Measurements from ENCODE around the gene CASP5.

Gene CASP5

GRCh38 chr11:104968355-104968855 is 54.6 kb downstream of the CASP5 start, which contains the start of gene CASP4:
Gene CASP4, minus strand, starts transcription at chr11:104968574. Its CDS starts 49 bp downstream, at chr11:104968525.
- H3K4me1 ChIP-seq (ENCODE audit: control insufficient read depth, low read length) = no peaks in the 10 kb centered on the region
- H3F3A ChIP-seq (ENCODE audit: control insufficient read depth, insufficient read depth) = no peaks in the 10 kb centered on the region
- no peaks in the 10 kb centered on the region for H3K9me3 ChIP-seq (ENCODE audit: control insufficient read depth, insufficient read depth, low read length)
- H3K4me2 ChIP-seq (ENCODE audit: low read length) = peak within 1 kb of the TSS; percentile 61
- H3K27ac ChIP-seq (ENCODE audit: low read depth, low read length) = no peak within 1 kb of the TSS
- H3K36me3 ChIP-seq (ENCODE audit: control insufficient read depth, low read length) = no peaks in the 10 kb centered on the region
- no peaks in the 10 kb centered on the region for H4K20me1 ChIP-seq (ENCODE audit: control insufficient read depth, insufficient read depth, low read depth, low read length)
- no peaks in the 10 kb centered on the region for H3K27me3 ChIP-seq (ENCODE audit: control insufficient read depth, low read length)
- no peaks in the 10 kb centered on the region for H3K79me2 ChIP-seq (ENCODE audit: control insufficient read depth, low read length)
- TF ChIP-seq EZH2phosphoT487 (IDR thresholded peaks at IDR 0.05; ENCODE audit: borderline replicate concordance, low read length) (no peak), CTCF (IDR thresholded peaks at IDR 0.05; ENCODE audit: low read depth, low read length, poor library complexity, severe bottlenecking) (no peak)
- H3K4me3 ChIP-seq (ENCODE audit: low read length) = peak within 1 kb of the TSS; percentile 60
- no peaks in the 10 kb centered on the region for H3K9me2 ChIP-seq (replicated peaks; ENCODE audit: control insufficient read depth, low read length)

- no peaks in the 10 kb centered on the region for H4K20me1 ChIP-seq (ENCODE audit: control insufficient read depth, insufficient read depth, low read depth, low read length)
- H3K9me2 ChIP-seq (replicated peaks; ENCODE audit: control insufficient read depth, low read length) = no peaks in the 10 kb centered on the region
- peak overlapping the region; percentile 61 for H3K4me2 ChIP-seq (ENCODE audit: low read length)
- no peak overlapping the region for H3K27ac ChIP-seq (ENCODE audit: low read depth, low read length)
- no peaks in the 10 kb centered on the region for H3K9me3 ChIP-seq (ENCODE audit: control insufficient read depth, insufficient read depth, low read length)
- no peak for TF ChIP-seq EZH2phosphoT487 (IDR thresholded peaks at IDR 0.05; ENCODE audit: borderline replicate concordance, low read length)
- TF ChIP-seq CTCF (IDR thresholded peaks at IDR 0.05; ENCODE audit: low read depth, low read length, poor library complexity, severe bottlenecking) = no peak
- peak overlapping the region; percentile 60 for H3K4me3 ChIP-seq (ENCODE audit: low read length)
- H3K4me1 ChIP-seq (ENCODE audit: control insufficient read depth, low read length) = no peaks in the 10 kb centered on the region
- H3K27me3 ChIP-seq (ENCODE audit: control insufficient read depth, low read length) = no peaks in the 10 kb centered on the region
- H3K79me2 ChIP-seq (ENCODE audit: control insufficient read depth, low read length) = no peaks in the 10 kb centered on the region
- H3F3A ChIP-seq (ENCODE audit: control insufficient read depth, insufficient read depth) = no peaks in the 10 kb centered on the region
- no peaks in the 10 kb centered on the region for H3K36me3 ChIP-seq (ENCODE audit: control insufficient read depth, low read length)
These were observed 55.2 kb downstream of the CASP5 start for GRCh38 chr11:104967534-104968354.

- Histone ChIP-seq H3K9me3 (ENCODE audit: control insufficient read depth, insufficient read depth, low read length) (no peaks in the 10 kb centered on the region), H3K27ac (ENCODE audit: low read depth, low read length) (no peak overlapping the region), H3K27me3 (ENCODE audit: control insufficient read depth, low read length) (no peaks in the 10 kb centered on the region), H4K20me1 (ENCODE audit: control insufficient read depth, insufficient read depth, low read depth, low read length) (no peaks in the 10 kb centered on the region), H3K9me2 (replicated peaks; ENCODE audit: control insufficient read depth, low read length) (no peaks in the 10 kb centered on the region), H3K36me3 (ENCODE audit: control insufficient read depth, low read length) (no peaks in the 10 kb centered on the region), H3K4me2 (ENCODE audit: low read length) (no peak overlapping the region), H3K4me3 (ENCODE audit: low read length) (no peak overlapping the region), H3K79me2 (ENCODE audit: control insufficient read depth, low read length) (no peaks in the 10 kb centered on the region), H3K4me1 (ENCODE audit: control insufficient read depth, low read length) (no peaks in the 10 kb centered on the region), H3F3A (ENCODE audit: control insufficient read depth, insufficient read depth) (no peaks in the 10 kb centered on the region)
- TF ChIP-seq EZH2phosphoT487 (IDR thresholded peaks at IDR 0.05; ENCODE audit: borderline replicate concordance, low read length) (no peak), CTCF (IDR thresholded peaks at IDR 0.05; ENCODE audit: low read depth, low read length, poor library complexity, severe bottlenecking) (no peak)
These were observed 57.2 kb downstream of the CASP5 start for GRCh38 chr11:104965735-104966134.
